ENCODE results near the gene HES6. TPM values are rescaled to one million over a fixed set of nuclear protein-coding genes. Genes with fewer than 3 reads are reported as not detected.

The HES6 gene
- total and polyA plus RNA-seq, 2 of the 8 experiments (the other 6 are each of a cell fraction or from before 2014, with no cell fraction given), result 32.6 to 36.3 TPM

DNA sequence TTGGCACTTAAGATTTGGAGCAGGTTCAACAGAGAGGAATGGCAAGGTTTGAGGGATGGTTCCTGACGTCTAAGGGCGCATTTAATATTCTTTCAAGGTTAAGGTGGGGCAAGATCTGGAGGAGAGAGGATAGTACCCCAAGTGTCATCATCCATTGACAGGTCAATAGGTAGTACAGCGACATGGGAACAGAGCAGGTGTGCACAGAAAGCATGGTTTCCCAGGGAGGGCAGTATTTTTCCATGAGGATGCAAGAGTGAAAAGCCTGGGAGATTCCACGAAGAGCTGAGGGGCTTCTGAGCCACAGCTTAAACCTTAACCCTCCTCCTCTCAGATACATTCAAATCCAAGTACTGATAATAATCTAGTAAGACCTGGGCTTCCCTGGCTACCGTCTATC lies 9.1 kb downstream of the HES6 start (continued):
- TF ChIP-seq SP4 (IDR thresholded peaks at IDR 0.05; ENCODE audit: low read length), result no peak
